CD4-positive, alpha-beta T cell (primary cell): ENCODE measurements around the gene OR52N5. TPM values are rescaled to one million over a fixed set of nuclear protein-coding genes. Genes with fewer than 3 reads are reported as not detected.

Experiments used
- ATAC-seq: fragments of 200-7000 bp; cut with Tn5 transposase; one replicate; pipeline ENCODE4 v1.10.0; 2022; ENCODE audit warnings: mild to moderate bottlenecking; ENCODE audit not compliant: poor library complexity
- CTCF ChIA-PET: fragments of 350-600 bp; sonication (Branson Sonifier 250); formaldehyde crosslinking; loops from one replicate; lab custom pipeline; 2021; ENCODE audit warnings: antibody characterized with exemption, inconsistent platforms; lab: Charles Lee
- POLR2A ChIA-PET: fragments of 350-600 bp; sonication (Branson Sonifier 250); formaldehyde crosslinking; loops from one replicate; lab custom pipeline; 2021; ENCODE audit warnings: antibody characterized with exemption, inconsistent platforms; lab: Charles Lee
- DNase-seq, 14 experiments: peaks; one replicate each; pipeline ENCODE4 v3.0.0-alpha.2; 2013 to 2020; ENCODE audit warnings: mixed read lengths in 2 of 14
- H3K27ac ChIP-seq, 2 donors: one replicate each; pipeline versions ENCODE4 v1.5.1 to v1.7.0; 2013; ENCODE audit warnings: low read length in 2 of 2, low read depth in 1 of 2, mild to moderate bottlenecking in 1 of 2
- H3K27me3 ChIP-seq, 2 experiments: 1 replicate in 1 of 2; 2 replicates in 1 of 2; pipeline versions ENCODE4 v1.6.1 to v1.7.0; 2013; ENCODE audit warnings: low read length in 2 of 2, control low read depth in 1 of 2, mild to moderate bottlenecking in 1 of 2, moderate library complexity in 1 of 2; ENCODE audit not compliant: insufficient read depth in 2 of 2, control insufficient read depth in 1 of 2
- H3K36me3 ChIP-seq: one replicate; pipeline ENCODE4 v1.6.1; 2013; ENCODE audit warnings: low read length, control low read depth; ENCODE audit not compliant: insufficient read depth
- H3K4me1 ChIP-seq: one replicate; pipeline ENCODE4 v1.6.1; 2013; ENCODE audit warnings: low read length, control low read depth; ENCODE audit not compliant: insufficient read depth
- H3K4me3 ChIP-seq: one replicate; pipeline ENCODE4 v1.5.1; 2013; ENCODE audit warnings: mild to moderate bottlenecking, low read length, moderate library complexity
- H3K9me3 ChIP-seq, 2 experiments: 1 replicate in 1 of 2; 2 replicates in 1 of 2; pipeline versions ENCODE4 v1.6.1 to v1.7.0; 2013; ENCODE audit warnings: low read length in 2 of 2, mild to moderate bottlenecking in 2 of 2, control low read depth in 1 of 2, moderate library complexity in 1 of 2; ENCODE audit not compliant: control insufficient read depth in 1 of 2, insufficient read depth in 1 of 2
- H3K27ac Mint-ChIP-seq: one replicate; pipeline ENCODE4 v1.8.0; 2020; ENCODE audit warnings: mixed read lengths
- H3K27me3 Mint-ChIP-seq: one replicate; pipeline ENCODE4 v1.8.0; 2021; ENCODE audit warnings: mixed read lengths
- H3K36me3 Mint-ChIP-seq: one replicate; pipeline ENCODE4 v1.8.0; 2021; ENCODE audit warnings: low read depth, mixed read lengths
- H3K4me1 Mint-ChIP-seq: one replicate; pipeline ENCODE4 v1.8.0; 2021; ENCODE audit warnings: low read depth, mixed read lengths
- H3K4me3 Mint-ChIP-seq: one replicate; pipeline ENCODE4 v1.8.0; 2020; ENCODE audit warnings: mild to moderate bottlenecking, mixed read lengths
- H3K9me3 Mint-ChIP-seq: one replicate; pipeline ENCODE4 v1.8.0; 2020; ENCODE audit warnings: mixed read lengths
- intact Hi-C, 2 experiments: fragments of 100-400 bp; cut with DNase I in 1 of 2; cut with micrococcal nuclease in 1 of 2; formaldehyde crosslinking; loops; one replicate each; pipeline versions ENCODE4 v1.15.1 to v1.9.0; 2023 to 2025; cut with DNase I, micrococcal nuclease
- total RNA-seq, 174 experiments: library from RNA in 2 of 174; stranded (reverse) in 2 of 174; gene quantifications; one replicate each; pipeline ENCODE4 v1.2.3 and lab custom pipeline; 2021 to 2026
- TF ChIP-seq, protein P1 (sequence below): fragments of 200-600 bp; IDR thresholded peaks from one replicate; pipeline ENCODE4 v1.8.0; 2022; ENCODE audit warnings: antibody characterized with exemption, mild to moderate bottlenecking

OR52N5 gene
- total RNA-seq, 2 experiments from 2014 or later = not detected

DNA sequence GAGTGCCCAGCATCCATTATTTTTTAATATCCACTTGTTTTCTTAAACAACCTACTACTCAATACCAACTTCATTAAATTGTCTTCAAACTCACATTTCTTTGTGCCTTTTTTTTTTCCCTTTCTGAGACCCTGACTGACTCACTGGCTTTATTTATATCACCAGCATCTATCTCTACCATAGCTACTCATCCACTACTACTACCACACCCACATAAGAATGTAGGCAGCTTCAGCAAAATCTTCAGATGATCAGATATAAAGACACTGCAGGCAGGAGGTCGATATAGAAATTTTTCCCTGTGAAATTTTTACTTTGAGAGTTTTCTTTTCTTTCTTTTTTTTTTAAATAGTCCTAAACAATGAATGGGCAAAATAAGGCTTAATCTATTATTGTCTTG is 44.7 kb downstream of the OR52N5 start:
- CTCF ChIA-PET = no interaction called here
- peaks cover 4% of the 10 kb centered on the region for H3K36me3 Mint-ChIP-seq

DNA sequence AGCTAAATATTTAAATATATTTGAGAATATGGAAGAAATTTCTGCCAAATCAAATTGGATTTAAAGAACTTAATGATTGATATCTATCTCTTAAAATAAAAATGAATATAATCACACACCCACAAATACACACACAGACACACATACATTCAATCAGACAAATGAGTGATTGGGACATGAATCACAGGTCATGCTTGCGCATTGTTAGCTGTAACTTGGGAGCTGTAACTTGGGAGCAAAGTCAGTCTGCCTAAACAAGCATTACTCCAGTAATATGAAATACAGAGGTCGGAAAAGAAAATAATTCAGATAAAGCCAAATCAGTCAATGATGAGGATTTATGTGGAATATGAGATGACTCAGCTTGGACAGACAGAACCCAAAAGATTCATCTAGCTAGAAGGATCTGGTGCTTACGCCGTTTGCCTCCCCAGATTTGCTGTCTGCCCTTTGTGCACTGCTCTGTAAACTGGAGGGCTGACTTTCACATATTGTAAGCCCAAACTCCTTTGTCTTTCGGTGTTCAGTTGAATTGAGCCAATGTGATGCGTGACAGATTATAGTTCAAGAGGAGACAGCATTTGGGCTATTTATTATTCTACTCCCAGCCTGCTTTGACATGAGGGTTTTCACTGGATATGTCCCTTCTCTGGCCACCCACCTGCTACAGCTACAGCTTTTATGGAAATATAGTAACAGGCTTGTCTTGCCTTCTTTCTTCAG is 45.3 kb downstream of the OR52N5 start:
- no peak overlapping the region for H3K4me3 Mint-ChIP-seq
- no peak overlapping the region for H3K27ac Mint-ChIP-seq
- H3K36me3 Mint-ChIP-seq = peaks cover 4% of the 10 kb centered on the region
- no peaks in the 10 kb centered on the region for H3K36me3 ChIP-seq
- H3K4me1 Mint-ChIP-seq = no peaks in the 10 kb centered on the region
- TF ChIP-seq, protein P1, sequence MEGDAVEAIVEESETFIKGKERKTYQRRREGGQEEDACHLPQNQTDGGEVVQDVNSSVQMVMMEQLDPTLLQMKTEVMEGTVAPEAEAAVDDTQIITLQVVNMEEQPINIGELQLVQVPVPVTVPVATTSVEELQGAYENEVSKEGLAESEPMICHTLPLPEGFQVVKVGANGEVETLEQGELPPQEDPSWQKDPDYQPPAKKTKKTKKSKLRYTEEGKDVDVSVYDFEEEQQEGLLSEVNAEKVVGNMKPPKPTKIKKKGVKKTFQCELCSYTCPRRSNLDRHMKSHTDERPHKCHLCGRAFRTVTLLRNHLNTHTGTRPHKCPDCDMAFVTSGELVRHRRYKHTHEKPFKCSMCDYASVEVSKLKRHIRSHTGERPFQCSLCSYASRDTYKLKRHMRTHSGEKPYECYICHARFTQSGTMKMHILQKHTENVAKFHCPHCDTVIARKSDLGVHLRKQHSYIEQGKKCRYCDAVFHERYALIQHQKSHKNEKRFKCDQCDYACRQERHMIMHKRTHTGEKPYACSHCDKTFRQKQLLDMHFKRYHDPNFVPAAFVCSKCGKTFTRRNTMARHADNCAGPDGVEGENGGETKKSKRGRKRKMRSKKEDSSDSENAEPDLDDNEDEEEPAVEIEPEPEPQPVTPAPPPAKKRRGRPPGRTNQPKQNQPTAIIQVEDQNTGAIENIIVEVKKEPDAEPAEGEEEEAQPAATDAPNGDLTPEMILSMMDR = no peak
- no peaks in the 10 kb centered on the region for H3K27me3 ChIP-seq
- no peak for ATAC-seq
- CTCF ChIA-PET = no interaction called here
- peaks cover 14% of the 10 kb centered on the region for H3K9me3 Mint-ChIP-seq
- DNase-seq = no peak
- POLR2A ChIA-PET = no interaction called here
- H3K27ac ChIP-seq = no peak overlapping the region
- intact Hi-C loops = no loop called here
- peaks cover 3 to 14% of the 10 kb centered on the region in 2 experiments for H3K9me3 ChIP-seq
- no peaks in the 10 kb centered on the region for H3K4me1 ChIP-seq
- H3K27me3 Mint-ChIP-seq = no peaks in the 10 kb centered on the region
- no peak overlapping the region for H3K4me3 ChIP-seq

More for the DNA sequence above, 44.7 kb downstream of the OR52N5 start:
- ATAC-seq = no peak
- Mint-ChIP-seq H3K27me3 (no peaks in the 10 kb centered on the region), H3K27ac (no peak overlapping the region), H3K4me1 (no peaks in the 10 kb centered on the region), H3K4me3 (no peak overlapping the region), H3K9me3 (peaks cover 20% of the 10 kb centered on the region)
- Histone ChIP-seq H3K4me3 (no peak overlapping the region), H3K4me1 (no peaks in the 10 kb centered on the region), H3K27me3 (no peaks in the 10 kb centered on the region), H3K27ac (no peak overlapping the region), H3K9me3 (peaks cover 3 to 14% of the 10 kb centered on the region in 2 experiments), H3K36me3 (no peaks in the 10 kb centered on the region)
- intact Hi-C loops = no loop called here
- POLR2A ChIA-PET = no interaction called here
- TF ChIP-seq, protein P1 = no peak
- no peak for DNase-seq

DNA sequence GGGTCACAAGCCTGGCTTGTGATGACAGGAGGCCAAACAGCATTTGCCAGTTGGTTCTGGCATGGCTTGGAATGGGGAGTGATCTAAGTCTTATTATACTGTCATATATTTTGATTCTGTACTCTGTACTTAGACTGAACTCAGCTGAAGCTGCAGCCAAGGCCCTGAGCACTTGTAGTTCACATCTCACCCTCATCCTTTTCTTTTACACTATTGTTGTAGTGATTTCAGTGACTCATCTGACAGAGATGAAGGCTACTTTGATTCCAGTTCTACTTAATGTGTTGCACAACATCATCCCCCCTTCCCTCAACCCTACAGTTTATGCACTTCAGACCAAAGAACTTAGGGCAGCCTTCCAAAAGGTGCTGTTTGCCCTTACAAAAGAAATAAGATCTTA is 46.1 kb downstream of the OR52N5 start:
- Histone ChIP-seq H3K9me3 (peaks cover 3 to 9% of the 10 kb centered on the region in 2 experiments), H3K27ac (no peak overlapping the region), H3K27me3 (no peaks in the 10 kb centered on the region), H3K36me3 (no peaks in the 10 kb centered on the region), H3K4me1 (no peaks in the 10 kb centered on the region), H3K4me3 (no peak overlapping the region)
- Mint-ChIP-seq H3K4me1 (no peaks in the 10 kb centered on the region), H3K36me3 (peaks cover 4% of the 10 kb centered on the region), H3K27me3 (no peaks in the 10 kb centered on the region), H3K27ac (no peak overlapping the region), H3K9me3 (peaks cover 13% of the 10 kb centered on the region), H3K4me3 (no peak overlapping the region)
- ChIA-PET CTCF (no interaction called here), POLR2A (no interaction called here)
- intact Hi-C loops = no loop called here
- no peak for ATAC-seq
- TF ChIP-seq, protein P1 = no peak
- DNase-seq = no peak
